Activated CD8-positive, alpha-beta memory T cell treated with anti-CD3 and anti-CD28 coated beads for 36 hours (primary cell): ENCODE measurements around the gene KLHL41. TPM values are rescaled to one million over a fixed set of nuclear protein-coding genes. Genes with fewer than 3 reads are reported as not detected.

Experiments
- CTCF ChIA-PET: fragments of 350-600 bp; sonication (Branson Sonifier 250); formaldehyde crosslinking; loops from one replicate; lab custom pipeline; 2021; ENCODE audit warnings: antibody characterized with exemption; lab: Charles Lee
- POLR2A ChIA-PET: fragments of 350-600 bp; sonication (Branson Sonifier 250); formaldehyde crosslinking; loops from one replicate; lab custom pipeline; 2021; ENCODE audit warnings: antibody characterized with exemption; lab: Charles Lee
- total RNA-seq, 2 experiments: library from RNA; stranded (reverse); gene quantifications; one replicate each; pipeline ENCODE4 v1.2.3, GENCODE V29; 2021

The KLHL41 gene
- under 1 TPM; 0.15 to 0.25 TPM for total RNA-seq

GRCh38 chr2:169509298-169509885 lies at the start of gene KLHL41:
Gene KLHL41 (plus strand): TSS chr2:169509702. CDS start chr2:169509779, 77 bp downstream.
- POLR2A ChIA-PET: no interaction called here
- CTCF ChIA-PET: no interaction called here

GRCh38 chr2:169461143-169461542 lies 48.4 kb upstream of the KLHL41 start:
- POLR2A ChIA-PET: no interaction called here
- CTCF ChIA-PET: no interaction called here

- ChIA-PET POLR2A (interaction anchor here (0.6 kb wide), 1 partner anchor 1380 kb away, joined by 4 read pairs; no protein-coding TSS in a partner anchor), CTCF (interaction anchor here (0.6 kb wide), 1 partner anchor 118 kb away, joined by 3 read pairs; no protein-coding TSS in a partner anchor)
Measured at GRCh38 chr2:169462896-169463695, 46.4 kb upstream of the KLHL41 start.

GRCh38 chr2:169464466-169464865 lies 45.0 kb upstream of the KLHL41 start:
- ChIA-PET POLR2A (no interaction called here), CTCF (interaction anchor here (0.6 kb wide), 1 partner anchor 99 kb away, joined by 4 read pairs; no protein-coding TSS in a partner anchor)

GRCh38 chr2:169464882-169465281 lies 44.6 kb upstream of the KLHL41 start:
- POLR2A ChIA-PET: no interaction called here

GRCh38 chr2:169468841-169469240 lies 40.7 kb upstream of the KLHL41 start:
- ChIA-PET CTCF (no interaction called here), POLR2A (no interaction called here)

More at GRCh38 chr2:169464882-169465281, 44.6 kb upstream of the KLHL41 start:
- CTCF ChIA-PET: no interaction called here

- ChIA-PET POLR2A (no interaction called here), CTCF (interaction anchor here (1.4 kb wide), 1 partner anchor 9 kb away, joined by 4 read pairs; the partner anchor contains the start of gene BBS5)
Measured at GRCh38 chr2:169469952-169470572, 39.4 kb upstream of the KLHL41 start.

- CTCF ChIA-PET: interaction anchor here (1.2 kb wide), 1 partner anchor 8 kb away, joined by 3 read pairs; no protein-coding TSS in a partner anchor
- POLR2A ChIA-PET: no interaction called here
Measured at GRCh38 chr2:169472249-169472648, 37.3 kb upstream of the KLHL41 start.

- CTCF ChIA-PET: no interaction called here
- POLR2A ChIA-PET: no interaction called here
Measured at GRCh38 chr2:169476459-169476858, 33.0 kb upstream of the KLHL41 start.

GRCh38 chr2:169478339-169478738 lies 31.2 kb upstream of the KLHL41 start:
- ChIA-PET CTCF (interaction anchor here (1.1 kb wide), 1 partner anchor 320 kb away, joined by 3 read pairs; the partner anchor contains the start of gene SSB), POLR2A (no interaction called here)

GRCh38 chr2:169478745-169479256 lies 30.7 kb upstream of the KLHL41 start:
- ChIA-PET CTCF (interaction anchor here (0.8 to 1.2 kb wide), 3 partner anchors 8 to 320 kb away, joined by 3 to 4 read pairs (median 3); partner anchors contain the start of gene SSB), POLR2A (no interaction called here)

GRCh38 chr2:169479257-169480078 lies 30.0 kb upstream of the KLHL41 start, which contains the start of gene BBS5:
Gene BBS5 (plus strand): TSS chr2:169479494. CDS start chr2:169479554, 60 bp downstream.
- CTCF ChIA-PET: interaction anchor here (0.5 to 1.2 kb wide), 7 partner anchors 8 to 522 kb away, joined by 3 to 6 read pairs (median 3); partner anchors contain the start of gene SSB
- POLR2A ChIA-PET: no interaction called here

- ChIA-PET POLR2A (no interaction called here), CTCF (interaction anchor here (0.7 to 1.2 kb wide), 7 partner anchors 8 to 1551 kb away, joined by 3 to 4 read pairs (median 3); no protein-coding TSS in a partner anchor)
Measured at GRCh38 chr2:169480079-169480465, 29.4 kb upstream of the KLHL41 start.

GRCh38 chr2:169485650-169486138 lies 23.8 kb upstream of the KLHL41 start:
- CTCF ChIA-PET: interaction anchor here (1.0 kb wide), 1 partner anchor 42 kb away, joined by 3 read pairs; no protein-coding TSS in a partner anchor
- POLR2A ChIA-PET: no interaction called here

- POLR2A ChIA-PET: no interaction called here
- CTCF ChIA-PET: interaction anchor here (1.0 kb wide), 1 partner anchor 42 kb away, joined by 3 read pairs; no protein-coding TSS in a partner anchor
Measured at GRCh38 chr2:169486487-169486886, 23.0 kb upstream of the KLHL41 start.

GRCh38 chr2:169490834-169491233 lies 18.7 kb upstream of the KLHL41 start:
- ChIA-PET CTCF (no interaction called here), POLR2A (no interaction called here)

- CTCF ChIA-PET: no interaction called here
- POLR2A ChIA-PET: no interaction called here
Measured at GRCh38 chr2:169491378-169491777, 18.1 kb upstream of the KLHL41 start.

GRCh38 chr2:169493360-169493759 lies 16.1 kb upstream of the KLHL41 start:
- CTCF ChIA-PET: no interaction called here
- POLR2A ChIA-PET: no interaction called here
